A549 (cell line): ENCODE results near the gene DUSP7. TPM values are rescaled to one million over a fixed set of nuclear protein-coding genes. Genes with fewer than 3 reads are reported as not detected.

ENCODE experiments used
- ATAC-seq, 2 experiments: fragments of 200-7000 bp in 1 of 2; fragments of >200 bp in 1 of 2; cut with Nextera tagmentation in 1 of 2; cut with Tn5 transposase in 1 of 2; 3 replicates each; pipeline versions ENCODE4 v1.8.0 to v1.9.1; 2018 to 2020; ENCODE audit warnings: mild to moderate bottlenecking in 1 of 2, moderate library complexity in 1 of 2
- CTCF ChIA-PET: fragments of 300-600 bp; sonication (Branson Sonifier 250); formaldehyde crosslinking; extraction: SDS; loops from one replicate; lab custom pipeline; 2021; ENCODE audit warnings: antibody characterized with exemption, inconsistent platforms; lab: Yijun Ruan, JAX
- POLR2A ChIA-PET: fragments of 350-600 bp; formaldehyde crosslinking; extraction: SDS; loops from one replicate; lab custom pipeline; 2021; ENCODE audit warnings: antibody characterized with exemption, inconsistent platforms; lab: Yijun Ruan, JAX
- DNase-seq, 2 experiments: peaks; one replicate each; pipeline versions ENCODE4 v3.0.0 to v3.0.0-alpha.2; 2011 to 2016; ENCODE audit warnings: low read depth in 1 of 2, low spot score in 1 of 2
- FAIRE-seq: peaks from 2 replicates; lab custom pipeline; 2011; peaks lifted over from hg19 to GRCh38; lab: Jason Lieb, UNC
- H3K27ac ChIP-seq, 2 experiments: fragments of >200 bp; sonication (Bioruptor Twin); formaldehyde crosslinking; 3 replicates each; pipeline ENCODE4 v1.5.1; 2016 to 2017
- H3K4me1 ChIP-seq: fragments of >200 bp; sonication (Bioruptor Twin); formaldehyde crosslinking; 3 replicates; pipeline ENCODE4 v1.6.1; 2016
- H3K4me2 ChIP-seq: fragments of >200 bp; sonication (Bioruptor Twin); formaldehyde crosslinking; 3 replicates; pipeline ENCODE4 v1.6.1; 2016
- H3K4me3 ChIP-seq: fragments of >200 bp; sonication (Bioruptor Twin); formaldehyde crosslinking; 3 replicates; pipeline ENCODE4 v1.5.1; 2016
- H3K9me3 ChIP-seq: fragments of >200 bp; sonication (Bioruptor Twin); formaldehyde crosslinking; 3 replicates; pipeline ENCODE4 v1.6.1; 2016
- ATOH8 ChIP-seq: fragments of 250-450 bp; sonication (Bioruptor Pico); IDR thresholded peaks from 2 replicates; pipeline ENCODE4 v1.5.0; 2020; ENCODE audit warnings: low read depth, mild to moderate bottlenecking, moderate library complexity
- CBX8 ChIP-seq: fragments of 200-600 bp; sonication (generic); IDR thresholded peaks from 2 replicates; pipeline ENCODE4 v1.6.1; 2016
- GATA3 ChIP-seq: IDR thresholded peaks from 2 replicates; pipeline ENCODE4 v1.6.1; 2012; ENCODE audit warnings: borderline replicate concordance
- HMGXB4 ChIP-seq: fragments of 250-450 bp; sonication (Bioruptor Pico); IDR thresholded peaks from 2 replicates; pipeline ENCODE4 v1.5.0; 2021; ENCODE audit warnings: mild to moderate bottlenecking, moderate library complexity, borderline replicate concordance
- MAFK ChIP-seq: fragments of 450-650 bp; IDR thresholded peaks from 2 replicates; pipeline ENCODE4 v1.6.1; 2014; ENCODE audit not compliant: partially characterized antibody
- MAX ChIP-seq: IDR thresholded peaks from 2 replicates; pipeline ENCODE4 v1.6.1; 2012
- MAZ ChIP-seq: fragments of 150-350 bp; IDR thresholded peaks from 2 replicates; pipeline ENCODE4 v1.6.1; 2014; ENCODE audit warnings: antibody characterized with exemption, low read depth, low read length, borderline replicate concordance
- MYC ChIP-seq: IDR thresholded peaks from 2 replicates; pipeline ENCODE4 v1.6.1; 2012; ENCODE audit warnings: mild to moderate bottlenecking, inconsistent platforms, low read length, improper control_type of control experiment, borderline replicate concordance
- NFE2L2 ChIP-seq: fragments of 150-350 bp; conservative IDR thresholded peaks from 2 replicates; pipeline ENCODE4 v1.6.1; 2014; ENCODE audit warnings: low read length
- NPAS2 ChIP-seq: fragments of 250-450 bp; sonication (Bioruptor Pico); IDR thresholded peaks from 2 replicates; pipeline ENCODE4 v1.8.0; 2022; ENCODE audit warnings: mild to moderate bottlenecking, moderate library complexity, borderline replicate concordance
- PBX3 ChIP-seq: IDR thresholded peaks from 2 replicates; pipeline ENCODE4 v1.6.1; 2012
- PHF8 ChIP-seq: fragments of 200-600 bp; sonication (generic); IDR thresholded peaks from 2 replicates; pipeline ENCODE4 v1.6.1; 2016; ENCODE audit warnings: low read depth, mild to moderate bottlenecking, antibody characterized with exemption, moderate library complexity, borderline replicate concordance
- POLR2A ChIP-seq: IDR thresholded peaks from 2 replicates; pipeline ENCODE4 v1.6.1; 2012; ENCODE audit warnings: mild to moderate bottlenecking, low read length
- POLR2AphosphoS2 ChIP-seq: conservative IDR thresholded peaks from 2 replicates; pipeline ENCODE4 v1.6.1; 2012; ENCODE audit warnings: low read length, improper control_type of control experiment, inconsistent platforms
- RCOR1 ChIP-seq: fragments of 150-350 bp; IDR thresholded peaks from 2 replicates; pipeline ENCODE4 v1.6.1; 2014; ENCODE audit warnings: antibody characterized with exemption, low read length, low read depth
- REST ChIP-seq: fragments of 200-600 bp; sonication (generic); IDR thresholded peaks from 2 replicates; pipeline ENCODE4 v1.6.1; 2016; ENCODE audit warnings: antibody characterized with exemption, mild to moderate bottlenecking, moderate library complexity
- SREBF2 ChIP-seq: fragments of 450-650 bp; IDR thresholded peaks from 2 replicates; pipeline ENCODE4 v1.6.1; 2014; ENCODE audit warnings: mild to moderate bottlenecking, moderate library complexity
- TFCP2L1 ChIP-seq: fragments of 250-450 bp; sonication (Bioruptor Pico); IDR thresholded peaks from 2 replicates; pipeline ENCODE4 v1.5.0; 2021; ENCODE audit warnings: mild to moderate bottlenecking
- TP53 ChIP-seq: fragments of 250-450 bp; sonication (Bioruptor Pico); IDR thresholded peaks from 2 replicates; pipeline ENCODE4 v1.5.0; 2021; ENCODE audit warnings: mild to moderate bottlenecking, moderate library complexity
- ZFP36 ChIP-seq: fragments of 450-650 bp; IDR thresholded peaks from 2 replicates; pipeline ENCODE4 v1.6.1; 2014; ENCODE audit warnings: borderline replicate concordance; ENCODE audit not compliant: partially characterized antibody
- ZNF302 ChIP-seq: fragments of 250-450 bp; sonication (Bioruptor Pico); IDR thresholded peaks from 2 replicates; pipeline ENCODE4 v1.9.0; 2021; ENCODE audit warnings: inconsistent platforms, mild to moderate bottlenecking, moderate library complexity
- ZSCAN20 ChIP-seq: fragments of 250-450 bp; sonication (Bioruptor Pico); IDR thresholded peaks from 2 replicates; pipeline ENCODE4 v1.8.0; 2022; ENCODE audit warnings: mild to moderate bottlenecking, moderate library complexity
- WGBS: methylation state at CpG from one replicate; pipeline ENCODE4 v1.1.6; 2017; ENCODE audit errors: missing lambda C conversion rate; 5-methylcytosine and 5-hydroxymethylcytosine counted together
- polyA plus RNA-seq, 4 experiments: library from polyadenylated mRNA; depleted of rRNA in 3 of 4; stranded (reverse); fragments of >200 nt; fragmentation: RNase III in 1 of 4; extraction: RNeasy Plus Mini Kit Qiagen cat#74134 plus additional on column Dnase treatment in 1 of 4; gene quantifications; 2 replicates in 3 of 4; 3 replicates in 1 of 4; pipeline ENCODE4 v1.2.3, GENCODE V29; 2011 to 2017

Gene DUSP7
- polyA plus RNA-seq, 2 of the 4 experiments (the other 2 are of a cell fraction), result 4.4 to 4.8 TPM

- WGBS, result 86% methylated on average over 21 of the region's 21 CpGs
- FAIRE-seq (no peak), ATAC-seq (no peak), DNase-seq (no peak)
- H3K27ac ChIP-seq, result no peak overlapping the region
- TF ChIP-seq ZFP36 (no peak), ZNF302 (CRISPR knock-in tag) (no peak), REST (no peak), GATA3 (no peak), ZSCAN20 (no peak), POLR2A (no peak), MAFK (no peak), PHF8 (no peak), MAX (no peak), TFCP2L1 (CRISPR knock-in tag) (no peak), POLR2AphosphoS2 (no peak)
- POLR2A ChIA-PET, result no interaction called here
- H3K4me2 ChIP-seq, result no peak overlapping the region
- CTCF ChIA-PET, result interaction anchor here (1.5 to 10.8 kb wide), 2 partner anchors 15 to 34 kb away, joined by 9 to 96 read pairs; no protein-coding TSS in a partner anchor
- no peaks in the 10 kb centered on the region for H3K4me1 ChIP-seq
- H3K9me3 ChIP-seq, result no peaks in the 10 kb centered on the region
- H3K4me3 ChIP-seq, result no peak overlapping the region
Measured at GRCh38 chr3:52018319-52019000, 37.9 kb downstream of the DUSP7 start.

GRCh38 chr3:52017586-52017985, 38.8 kb downstream of the DUSP7 start:
- FAIRE-seq (no peak), ATAC-seq (no peak)

More at GRCh38 chr3:52017586-52017985, 38.8 kb downstream of the DUSP7 start:
- DNase-seq, result no peak
- WGBS, result 80% methylated on average over 9 of the region's 11 CpGs
- TF ChIP-seq PHF8, result no peak
- no peak for TF ChIP-seq ZNF302 (CRISPR knock-in tag)
- no peak for TF ChIP-seq PBX3
- TF ChIP-seq CBX8, result no peak
- no peak for TF ChIP-seq TP53 (CRISPR knock-in tag)
- no peak for TF ChIP-seq ZSCAN20
- TF ChIP-seq NFE2L2, result no peak
- TF ChIP-seq MYC, result no peak
- no peak for TF ChIP-seq ATOH8 (CRISPR knock-in tag)
- no peak for TF ChIP-seq POLR2AphosphoS2
- no peak for TF ChIP-seq RCOR1
- TF ChIP-seq SREBF2, result no peak
- no peak for TF ChIP-seq MAZ
- TF ChIP-seq HMGXB4 (CRISPR knock-in tag), result no peak
- no peak for TF ChIP-seq NPAS2 (CRISPR knock-in tag)
- ChIA-PET CTCF (interaction anchor here (0.8 to 10.8 kb wide), 5 partner anchors 10 to 105 kb away, joined by 3 to 96 read pairs (median 3); no protein-coding TSS in a partner anchor), POLR2A (no interaction called here)
- Histone ChIP-seq H3K4me2 (no peak overlapping the region), H3K4me3 (no peak overlapping the region), H3K27ac (no peak overlapping the region), H3K4me1 (no peaks in the 10 kb centered on the region), H3K9me3 (no peaks in the 10 kb centered on the region)
